H1 (cell line): ENCODE measurements around the gene RAMP2. TPM values are rescaled to one million over a fixed set of nuclear protein-coding genes. Genes with fewer than 3 reads are reported as not detected.

Experiments used
- CTCF ChIA-PET: fragments of 300-600 bp; sonication (Branson Sonifier 250); formaldehyde crosslinking; loops from one replicate; lab custom pipeline; 2021; ENCODE audit not compliant: partially characterized antibody; lab: Charles Lee
- POLR2A ChIA-PET: fragments of 300-600 bp; sonication (Branson Sonifier 250); formaldehyde crosslinking; loops from one replicate; lab custom pipeline; 2021; ENCODE audit warnings: inconsistent platforms; ENCODE audit not compliant: partially characterized antibody; lab: Charles Lee
- DNase-seq, 2 experiments: peaks; one replicate each; pipeline versions ENCODE4 v3.0.0 to v3.0.0-alpha.2; 2010 to 2022; ENCODE audit warnings: low spot score in 2 of 2, low read depth in 1 of 2, mixed read lengths in 1 of 2
- FAIRE-seq: peaks from 2 replicates; lab custom pipeline; 2011; peaks lifted over from hg19 to GRCh38; lab: Jason Lieb, UNC
- H2AFZ ChIP-seq: 2 replicates; pipeline ENCODE4 v1.8.1; 2012; ENCODE audit warnings: low read length, inconsistent platforms
- H2AK5ac ChIP-seq: 2 replicates; pipeline ENCODE4 v1.6.1; 2013; ENCODE audit warnings: low read depth, low read length
- H2BK120ac ChIP-seq: replicated peaks from 2 replicates; pipeline ENCODE3; 2013; ENCODE audit warnings: low read depth, low read length, inconsistent platforms
- H2BK12ac ChIP-seq: 2 replicates; pipeline ENCODE4 v1.6.1; 2013; ENCODE audit warnings: low read depth, low read length
- H2BK15ac ChIP-seq: 2 replicates; pipeline ENCODE4 v1.6.1; 2013; ENCODE audit warnings: low read length
- H2BK20ac ChIP-seq: 2 replicates; pipeline ENCODE4 v1.6.1; 2013; ENCODE audit warnings: low read length
- H2BK5ac ChIP-seq: 2 replicates; pipeline ENCODE4 v1.6.1; 2013; ENCODE audit warnings: low read depth, low read length
- H3K14ac ChIP-seq: 2 replicates; pipeline ENCODE4 v1.6.1; 2013; ENCODE audit warnings: inconsistent platforms; ENCODE audit not compliant: insufficient read length
- H3K18ac ChIP-seq: 2 replicates; pipeline ENCODE4 v1.6.1; 2013; ENCODE audit warnings: low read length; ENCODE audit errors: extremely low read depth
- H3K23ac ChIP-seq: 2 replicates; pipeline ENCODE4 v1.6.1; 2013; ENCODE audit warnings: inconsistent platforms; ENCODE audit not compliant: insufficient read length
- H3K23me2 ChIP-seq: 2 replicates; pipeline ENCODE4 v1.6.1; 2013; ENCODE audit warnings: low read depth, low read length
- H3K27ac ChIP-seq: 2 replicates; pipeline ENCODE4 v1.6.1; 2011; ENCODE audit warnings: low read depth, low read length, inconsistent platforms
- H3K27me3 ChIP-seq, 4 experiments: replicated peaks in 1 of 4; 1 replicate in 1 of 4; 2 replicates in 3 of 4; pipeline versions ENCODE4 v1.6.1 to v1.8.1; 2011 to 2013; ENCODE audit warnings: low read length in 3 of 4, mild to moderate bottlenecking in 3 of 4, inconsistent platforms in 2 of 4, mixed read lengths in 2 of 4, moderate library complexity in 1 of 4; ENCODE audit not compliant: control insufficient read depth in 3 of 4, insufficient read depth in 3 of 4; ENCODE audit errors: extremely low read depth in 1 of 4
- H3K36me3 ChIP-seq, 4 experiments: 2 replicates each; pipeline versions ENCODE4 v1.6.1 to v1.8.1; 2011 to 2013; ENCODE audit warnings: mild to moderate bottlenecking in 4 of 4, low read length in 3 of 4, moderate library complexity in 2 of 4, control low read depth in 1 of 4, inconsistent platforms in 1 of 4; ENCODE audit not compliant: insufficient read depth in 4 of 4, control insufficient read depth in 2 of 4
- H3K4ac ChIP-seq: replicated peaks from 2 replicates; pipeline ENCODE3; 2013; ENCODE audit warnings: low read length, low read depth, mixed read lengths, inconsistent platforms; ENCODE audit not compliant: insufficient read length
- H3K4me1 ChIP-seq, 4 experiments: replicated peaks in 1 of 4; 1 replicate in 1 of 4; 2 replicates in 3 of 4; pipeline versions ENCODE4 v1.6.1 to v1.8.1; 2011 to 2013; ENCODE audit warnings: low read length in 3 of 4, inconsistent platforms in 2 of 4, mixed read lengths in 1 of 4; ENCODE audit not compliant: insufficient read depth in 4 of 4, control insufficient read depth in 3 of 4
- H3K4me2 ChIP-seq, 2 experiments: 2 replicates each; pipeline versions ENCODE4 v1.6.1 to v1.8.1; 2011 to 2013; ENCODE audit warnings: low read depth in 2 of 2, low read length in 2 of 2, control low read depth in 1 of 2, inconsistent platforms in 1 of 2, mild to moderate bottlenecking in 1 of 2; ENCODE audit not compliant: insufficient read depth in 1 of 2
- H3K4me3 ChIP-seq, 4 experiments: fragments of 200-600, 300-600 bp in 1 of 4; sonication (generic), shearing (Covaris generic), sonication (Bioruptor Twin) in 1 of 4; 2 replicates each; pipeline versions ENCODE4 v1.5.1 to v1.8.1; 2011 to 2016; ENCODE audit warnings: low read length in 4 of 4, low read depth in 3 of 4, control low read depth in 2 of 4, inconsistent platforms in 2 of 4, mild to moderate bottlenecking in 2 of 4, mixed read lengths in 1 of 4, moderate library complexity in 1 of 4; ENCODE audit not compliant: insufficient read depth in 2 of 4; ENCODE audit errors: extremely low read depth in 1 of 4
- H3K56ac ChIP-seq: replicated peaks from 2 replicates; pipeline ENCODE3; 2013; ENCODE audit warnings: low read depth, mild to moderate bottlenecking, mixed read lengths, low read length, inconsistent platforms; ENCODE audit not compliant: insufficient read length
- H3K79me1 ChIP-seq: 2 replicates; pipeline ENCODE4 v1.6.1; 2013; ENCODE audit warnings: low read depth, low read length, control low read depth
- H3K79me2 ChIP-seq, 2 experiments: 2 replicates each; pipeline versions ENCODE4 v1.6.1 to v1.8.1; 2012 to 2013; ENCODE audit warnings: low read length in 2 of 2, mild to moderate bottlenecking in 2 of 2, inconsistent platforms in 1 of 2; ENCODE audit not compliant: insufficient read depth in 2 of 2, control insufficient read depth in 1 of 2
- H3K9ac ChIP-seq, 4 experiments: replicated peaks in 1 of 4; 1 replicate in 1 of 4; 2 replicates in 3 of 4; pipeline versions ENCODE4 v1.6.1 to v1.8.1; 2011 to 2013; ENCODE audit warnings: low read depth in 3 of 4, low read length in 3 of 4, control low read depth in 2 of 4, mild to moderate bottlenecking in 2 of 4, moderate library complexity in 2 of 4, inconsistent platforms in 1 of 4; ENCODE audit errors: extremely low read depth in 1 of 4
- H3K9me3 ChIP-seq, 2 experiments: 2 replicates each; pipeline versions ENCODE4 v1.6.1 to v1.8.1; 2012 to 2013; ENCODE audit warnings: mild to moderate bottlenecking in 2 of 2, moderate library complexity in 2 of 2, control low read depth in 1 of 2, inconsistent platforms in 1 of 2, low read depth in 1 of 2, low read length in 1 of 2, mixed read lengths in 1 of 2; ENCODE audit not compliant: insufficient read depth in 2 of 2
- H4K20me1 ChIP-seq, 2 experiments: replicated peaks in 1 of 2; 2 replicates each; pipeline versions ENCODE3 to v1.8.1; 2011 to 2013; ENCODE audit warnings: inconsistent platforms in 2 of 2, low read length in 2 of 2, mild to moderate bottlenecking in 1 of 2; ENCODE audit not compliant: insufficient read depth in 2 of 2, control insufficient read depth in 1 of 2
- H4K5ac ChIP-seq: 2 replicates; pipeline ENCODE4 v1.6.1; 2013; ENCODE audit warnings: low read length, low read depth, mixed read lengths, inconsistent platforms; ENCODE audit not compliant: insufficient read length
- H4K8ac ChIP-seq: 2 replicates; pipeline ENCODE4 v1.8.0; 2013; ENCODE audit warnings: mild to moderate bottlenecking, moderate library complexity, low read length, inconsistent platforms; ENCODE audit not compliant: insufficient read depth; ENCODE audit errors: extremely low read depth
- H4K91ac ChIP-seq: replicated peaks from 2 replicates; pipeline ENCODE3; 2013; ENCODE audit warnings: low read length, mixed read lengths, inconsistent platforms; ENCODE audit not compliant: insufficient read length
- ATF2 ChIP-seq: IDR thresholded peaks from 2 replicates; pipeline ENCODE4 v1.6.1; 2012; ENCODE audit warnings: low read length, inconsistent platforms
- BRCA1 ChIP-seq: IDR thresholded peaks from 2 replicates; pipeline ENCODE4 v1.6.1; 2012; ENCODE audit warnings: low read depth, low read length, improper control_type of control experiment
- E2F6 ChIP-seq: IDR thresholded peaks from 2 replicates; pipeline ENCODE4 v1.6.1; 2012; ENCODE audit warnings: inconsistent platforms
- POLR2A ChIP-seq, 2 experiments: IDR thresholded peaks; 1 replicate in 1 of 2; 2 replicates in 1 of 2; pipeline ENCODE4 v1.6.1; 2011; ENCODE audit warnings: low read depth in 2 of 2, low read length in 2 of 2, mild to moderate bottlenecking in 2 of 2; ENCODE audit errors: control extremely low read depth in 1 of 2
- RNF2 ChIP-seq: fragments of 200-900, 300-1000 bp; sonication (generic); IDR thresholded peaks from 2 replicates; pipeline ENCODE4 v1.7.1; 2016; ENCODE audit warnings: borderline replicate concordance, low read depth, mild to moderate bottlenecking, antibody characterized with exemption, low read length; ENCODE audit not compliant: poor library complexity, severe bottlenecking; ENCODE audit errors: missing control alignments
- SUZ12 ChIP-seq: fragments of 200-600 bp; sonication (generic); IDR thresholded peaks from 2 replicates; pipeline ENCODE4 v1.6.1; 2012; ENCODE audit warnings: mild to moderate bottlenecking, inconsistent platforms, low read length, moderate library complexity, mixed read lengths
- TAF1 ChIP-seq: IDR thresholded peaks from 2 replicates; pipeline ENCODE4 v1.6.1; 2011; ENCODE audit warnings: mild to moderate bottlenecking, low read depth, low read length
- WGBS, 2 experiments: shearing (Covaris generic) in 1 of 2; methylation state at CpG; one replicate each; pipeline versions ENCODE4 v1.1.6 to v1.1.7; 2013 to 2015; ENCODE audit warnings: low lambda C conversion rate in 2 of 2, mixed read lengths in 2 of 2, inconsistent platforms in 1 of 2, low coverage in 1 of 2, missing lambda C conversion rate in 1 of 2; ENCODE audit not compliant: insufficient replicate concordance in 2 of 2, insufficient coverage in 1 of 2, insufficient read length in 1 of 2; ENCODE audit errors: extremely low coverage in 1 of 2, missing lambda C conversion rate in 1 of 2; 5-methylcytosine and 5-hydroxymethylcytosine counted together
- polyA plus RNA-seq, 7 experiments: library from polyadenylated mRNA; depleted of rRNA in 3 of 7; stranded (reverse) in 5 of 7; unstranded in 2 of 7; fragments of >200 nt in 5 of 7; fragments of 200-250 nt in 2 of 7; gene quantifications; 1 replicate in 5 of 7; 2 replicates in 1 of 7; 4 replicates in 1 of 7; pipeline versions ENCODE4 v1.2.1 to v1.2.3, GENCODE V29; 2011 to 2013; ENCODE audit warnings: missing spikeins in 2 of 7, mixed read lengths in 2 of 7
- total RNA-seq: library from RNA; stranded (reverse); fragmentation: NEBNext Ultra II Directional; extraction: Animal tissue kit (Norgen Biotek cat#: 25700); gene quantifications from 2 replicates; pipeline ENCODE4 v1.2.1, GENCODE V29; 2021
- TF ChIP-seq, protein P1 (sequence below): IDR thresholded peaks from 2 replicates; pipeline ENCODE4 v1.6.1; 2012; ENCODE audit warnings: inconsistent platforms

Gene RAMP2
- total and polyA plus RNA-seq, 2 of the 8 experiments (the other 6 are each of a cell fraction or from before 2014, with no cell fraction given) = 13.4 to 41.7 TPM

GRCh38 chr17:42744806-42745617 lies 16.0 kb upstream of the RAMP2 start, which contains the start of gene EZH1:
Gene EZH1 (minus strand): TSS chr17:42745040. CDS start chr17:42728941, 16,099 bp downstream.
- Histone ChIP-seq H3K79me2 (peaks cover 0 to 12% of the 10 kb centered on the region in 2 experiments; a peak in 3 of 4 replicates), H3K4me1 (peaks cover 0 to 8% (median 6%) of the 10 kb centered on the region in 4 experiments; a peak in 5 of 7 replicates), H3K23ac (no peak within 1 kb of the TSS), H3K18ac (peak within 1 kb of the TSS; percentile 95), H4K20me1 (no peaks in the 10 kb centered on the region), H2AK5ac (no peak within 1 kb of the TSS), H2BK20ac (no peak within 1 kb of the TSS; the same call in 1 of the 2 replicates), H3K36me3 (no peaks in the 10 kb centered on the region), H3K56ac (peak within 1 kb of the TSS; percentile 33), H2AFZ (0 out of 2 replicates have a peak within 1 kb of the TSS, but pooled peaks have one; percentile 28), H4K5ac (peak within 1 kb of the TSS; percentile 95), H3K14ac (no peak within 1 kb of the TSS), H4K8ac (peak within 1 kb of the TSS; percentile 92; the same call in 1 of the 2 replicates), H3K9me3 (peaks cover 0 to 3% of the 10 kb centered on the region in 2 experiments; a peak in 1 of 4 replicates), H3K4ac (peak within 1 kb of the TSS; percentile 65), H2BK5ac (peak within 1 kb of the TSS; percentile 79), H3K23me2 (peaks cover 2% of the 10 kb centered on the region; the same call in 1 of the 2 replicates), H3K9ac (peak within 1 kb of the TSS; percentile 46 to 83 (median 73)), H3K27ac (peak within 1 kb of the TSS; percentile 85), H2BK120ac (no peak within 1 kb of the TSS), H3K4me2 (peak within 1 kb of the TSS; percentile 79 to 80), H3K27me3 (peaks cover 9 to 14% (median 13%) of the 10 kb centered on the region in 4 experiments), H3K4me3 (peak within 1 kb of the TSS; percentile 39 to 72 (median 64)), H2BK15ac (no peak within 1 kb of the TSS), H3K79me1 (no peaks in the 10 kb centered on the region), H4K91ac (peak within 1 kb of the TSS; percentile 93), H2BK12ac (no peak within 1 kb of the TSS; the same call in 1 of the 2 replicates)
- POLR2A ChIA-PET = no interaction called here
- DNase-seq (peak; percentile 83 to 94), FAIRE-seq (no peak)
- WGBS, 2 experiments = 24% methylated on average over 18 of the region's 50 CpGs; no CpG with 5 or more reads in 1 of the 2 experiments
- CTCF ChIA-PET = no interaction called here
- no peak for TF ChIP-seq RNF2
- peak; percentile 69 for TF ChIP-seq TAF1
- TF ChIP-seq SUZ12 = no peak
- TF ChIP-seq ATF2 = no peak
- TF ChIP-seq, protein P1, sequence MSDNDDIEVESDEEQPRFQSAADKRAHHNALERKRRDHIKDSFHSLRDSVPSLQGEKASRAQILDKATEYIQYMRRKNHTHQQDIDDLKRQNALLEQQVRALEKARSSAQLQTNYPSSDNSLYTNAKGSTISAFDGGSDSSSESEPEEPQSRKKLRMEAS = peak; percentile 100
- peak; percentile 100 for TF ChIP-seq E2F6
- no peak for TF ChIP-seq BRCA1
- TF ChIP-seq POLR2A (IDR thresholded peaks at IDR 0.05; ENCODE audit: control extremely low read depth in 1 of 2, low read depth in 2 of 2, low read length in 2 of 2) = peak; percentile 63 to 64; a peak in 2 of 3 replicates
